Smooth muscle cell (in vitro differentiated cells): ENCODE results near the gene CFAP97D2. TPM values are rescaled to one million over a fixed set of nuclear protein-coding genes. Genes with fewer than 3 reads are reported as not detected.
A peak's percentile ranks its signal among the peaks of the same experiment; 100 is the strongest.

Source experiments
- DNase-seq: peaks from one replicate; lab custom pipeline; 2025; ENCODE audit not compliant: unreplicated experiment; lab: John Stamatoyannopoulos, UW
- H2AFZ ChIP-seq: fragments of 200-600 bp; sonication (generic); 2 replicates; pipeline ENCODE4 v1.6.0; 2016; ENCODE audit warnings: antibody characterized with exemption, low read depth, mild to moderate bottlenecking
- H3F3A ChIP-seq: fragments of 200-600 bp; sonication (generic); 2 replicates; pipeline ENCODE4 v1.6.0; 2017; ENCODE audit warnings: antibody characterized with exemption, low read depth
- H3K27ac ChIP-seq: fragments of 200-600 bp; sonication (generic); 2 replicates; pipeline ENCODE4 v1.5.1; 2016; ENCODE audit warnings: low read depth, mild to moderate bottlenecking
- H3K27me3 ChIP-seq: fragments of 200-600 bp; sonication (generic); 2 replicates; pipeline ENCODE4 v1.6.1; 2016; ENCODE audit warnings: low read depth, mild to moderate bottlenecking
- H3K36me3 ChIP-seq: fragments of 200-600 bp; sonication (generic); 2 replicates; pipeline ENCODE4 v1.5.1; 2016; ENCODE audit warnings: low read depth
- H3K4me1 ChIP-seq: fragments of 200-600 bp; sonication (generic); 2 replicates; pipeline ENCODE4 v1.5.1; 2016; ENCODE audit warnings: low read depth
- H3K4me2 ChIP-seq: fragments of 200-600 bp; sonication (generic); 2 replicates; pipeline ENCODE4 v1.6.0; 2016; ENCODE audit warnings: mild to moderate bottlenecking
- H3K4me3 ChIP-seq: fragments of 200-600 bp; sonication (generic); 2 replicates; pipeline ENCODE4 v1.5.1; 2016; ENCODE audit warnings: mild to moderate bottlenecking
- H3K79me2 ChIP-seq: fragments of 200-600 bp; sonication (generic); 2 replicates; pipeline ENCODE4 v1.6.0; 2016; ENCODE audit warnings: low read depth, mild to moderate bottlenecking
- H3K9ac ChIP-seq: fragments of 200-600 bp; sonication (generic); 2 replicates; pipeline ENCODE4 v1.6.0; 2016; ENCODE audit warnings: low read depth
- H3K9me3 ChIP-seq: fragments of 200-600 bp; sonication (generic); replicated peaks from 2 replicates; pipeline ENCODE4 v1.5.1; 2016; ENCODE audit warnings: low read depth
- H4K20me1 ChIP-seq: fragments of 200-600 bp; sonication (generic); 2 replicates; pipeline ENCODE4 v1.6.0; 2016; ENCODE audit warnings: low read depth
- CTCF ChIP-seq: fragments of 200-600 bp; sonication (generic); IDR thresholded peaks from 2 replicates; pipeline ENCODE4 v1.5.1; 2017; ENCODE audit warnings: borderline replicate concordance, mild to moderate bottlenecking, antibody characterized with exemption; ENCODE audit not compliant: insufficient read depth, poor library complexity, severe bottlenecking
- WGBS: methylation state at CpG from one replicate; pipeline ENCODE4 v1.1.7; 2016; ENCODE audit warnings: low lambda C conversion rate; 5-methylcytosine and 5-hydroxymethylcytosine counted together
- polyA plus RNA-seq: library from polyadenylated mRNA; unstranded; fragments of >200 nt; fragmentation: Nextera tagmentation; extraction: Ambion mirVana; gene quantifications from 2 replicates; pipeline ENCODE4 v1.2.1, GENCODE V29; 2016
- total RNA-seq: library from RNA; depleted of rRNA; stranded (reverse); fragments of >200 nt; gene quantifications from 2 replicates; pipeline ENCODE4 v1.2.3, GENCODE V29; 2014

The CFAP97D2 gene
- total and polyA plus RNA-seq, 2 experiments from 2014 or later, result not detected

GRCh38 chr13:114142137-114142550 lies 36.9 kb upstream of the CFAP97D2 start:
- no peak overlapping the region for H3K27ac ChIP-seq
- no peaks in the 10 kb centered on the region for H3K4me1 ChIP-seq
- TF ChIP-seq CTCF, result no peak
- no peak for DNase-seq
- H3K79me2 ChIP-seq, result no peaks in the 10 kb centered on the region
- no peak overlapping the region for H3K4me2 ChIP-seq
- H3F3A ChIP-seq, result no peaks in the 10 kb centered on the region
- H2AFZ ChIP-seq, result no peak overlapping the region
- H3K4me3 ChIP-seq, result no peak overlapping the region
- 98% methylated on average over 6 of the region's 6 CpGs for WGBS
- H4K20me1 ChIP-seq, result no peaks in the 10 kb centered on the region
- H3K36me3 ChIP-seq, result no peaks in the 10 kb centered on the region
- no peak overlapping the region for H3K9ac ChIP-seq
- no peaks in the 10 kb centered on the region for H3K27me3 ChIP-seq
- no peaks in the 10 kb centered on the region for H3K9me3 ChIP-seq

- no peaks in the 10 kb centered on the region for H3K27me3 ChIP-seq
- no peaks in the 10 kb centered on the region for H4K20me1 ChIP-seq
- H2AFZ ChIP-seq, result no peak overlapping the region
- no peaks in the 10 kb centered on the region for H3K79me2 ChIP-seq
- no peaks in the 10 kb centered on the region for H3F3A ChIP-seq
- H3K4me1 ChIP-seq, result no peaks in the 10 kb centered on the region
- no peak overlapping the region for H3K27ac ChIP-seq
- no peaks in the 10 kb centered on the region for H3K36me3 ChIP-seq
- no peaks in the 10 kb centered on the region for H3K9me3 ChIP-seq
- WGBS, result 91% methylated on average over 28 of the region's 28 CpGs
- DNase-seq, result no peak
- no peak overlapping the region for H3K4me2 ChIP-seq
- no peak overlapping the region for H3K9ac ChIP-seq
- TF ChIP-seq CTCF, result no peak
- no peak overlapping the region for H3K4me3 ChIP-seq
Observed at GRCh38 chr13:114142640-114143490, 36.2 kb upstream of the CFAP97D2 start.

GRCh38 chr13:114143806-114144605 lies 35.1 kb upstream of the CFAP97D2 start:
- H2AFZ ChIP-seq, result no peak overlapping the region
- no peak overlapping the region for H3K27ac ChIP-seq
- H3K4me3 ChIP-seq, result no peak overlapping the region
- no peaks in the 10 kb centered on the region for H3F3A ChIP-seq
- no peak overlapping the region for H3K4me2 ChIP-seq
- 77% methylated on average over 24 of the region's 24 CpGs for WGBS
- no peaks in the 10 kb centered on the region for H3K9me3 ChIP-seq
- no peaks in the 10 kb centered on the region for H3K36me3 ChIP-seq
- H4K20me1 ChIP-seq, result no peaks in the 10 kb centered on the region
- no peak for DNase-seq
- no peaks in the 10 kb centered on the region for H3K79me2 ChIP-seq
- H3K27me3 ChIP-seq, result no peaks in the 10 kb centered on the region
- H3K9ac ChIP-seq, result no peak overlapping the region
- H3K4me1 ChIP-seq, result no peaks in the 10 kb centered on the region
- TF ChIP-seq CTCF, result peak; percentile 26
